NCI-H1436 treated with DMSO at 0.1 percent for 48 hours (cell line): ENCODE results near the gene PLCXD1.
"Not testable (repeated sequence)": the region's sequence is repeated elsewhere in the genome, so short reads cannot be mapped to it uniquely, and the experiment has no call there.

Source experiments
- DNase-seq: peaks from one replicate; lab custom pipeline; 2025; lab: John Stamatoyannopoulos, UW

The PLCXD1 gene

DNA sequence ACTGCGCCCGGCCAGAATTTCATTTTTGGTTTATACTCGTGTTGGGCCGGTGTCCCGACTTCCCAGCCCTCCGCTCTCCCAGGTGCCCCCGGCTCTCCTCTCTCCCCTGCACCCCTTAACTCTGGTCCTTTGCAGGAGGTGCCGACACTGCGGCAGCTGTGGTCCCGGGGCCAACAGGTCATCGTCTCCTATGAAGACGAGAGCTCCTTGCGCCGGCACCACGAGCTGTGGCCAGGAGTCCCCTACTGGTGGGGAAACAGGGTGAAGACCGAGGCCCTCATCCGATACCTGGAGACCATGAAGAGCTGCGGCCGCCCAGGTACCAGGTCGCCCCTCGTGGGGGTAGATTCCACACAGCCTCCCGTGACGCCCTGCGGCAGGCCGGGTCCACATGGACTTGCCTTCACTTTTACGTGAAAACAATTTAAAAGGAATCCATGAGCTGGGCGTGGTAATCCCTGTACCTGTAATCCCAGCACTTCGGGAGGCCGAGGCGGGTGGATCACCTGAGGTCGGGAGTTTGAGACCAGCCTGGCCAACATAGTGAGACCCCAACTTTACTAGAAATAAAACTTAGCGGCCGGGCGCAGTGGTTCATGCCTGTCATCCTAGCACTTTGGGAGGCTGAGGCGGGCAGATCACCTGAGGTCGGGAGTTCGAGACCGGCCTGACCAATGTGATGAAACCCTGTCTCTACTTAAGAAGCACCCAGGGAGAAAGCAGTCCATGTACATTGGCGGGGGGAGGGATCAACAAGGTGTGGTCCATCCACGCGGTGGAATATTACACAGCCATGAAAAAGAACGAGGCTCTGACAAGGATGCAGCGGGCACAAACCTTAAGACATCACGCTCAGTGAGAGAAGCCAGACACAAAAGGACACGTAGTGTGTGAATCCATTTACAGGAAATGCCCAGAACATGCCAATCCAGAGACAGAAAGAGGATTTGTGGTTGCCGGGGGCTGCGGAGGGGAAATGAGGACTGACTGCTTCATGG, 12.0 kb downstream of the PLCXD1 start:
- DNase-seq, result no peak

DNA sequence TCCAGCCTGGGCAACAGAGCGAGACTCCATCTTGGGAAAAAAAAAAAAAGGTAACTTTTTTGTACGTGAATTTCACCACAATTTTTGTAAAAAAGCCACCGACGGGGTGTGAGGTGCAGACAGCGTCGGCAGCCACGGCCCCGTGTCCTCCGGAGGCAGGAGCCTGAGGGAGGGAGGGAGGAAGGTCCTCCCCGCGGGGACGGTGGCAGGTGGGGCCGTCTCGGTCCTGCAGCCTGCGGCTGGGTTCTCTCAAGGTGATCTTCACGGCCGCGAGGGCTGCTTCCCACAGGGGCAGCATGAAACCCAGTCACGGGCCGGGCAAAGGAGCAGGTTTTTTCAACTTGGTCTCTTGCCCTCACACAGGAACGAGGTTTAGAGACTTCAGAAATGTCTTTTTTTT, 14.0 kb downstream of the PLCXD1 start:
- no peak for DNase-seq

DNA sequence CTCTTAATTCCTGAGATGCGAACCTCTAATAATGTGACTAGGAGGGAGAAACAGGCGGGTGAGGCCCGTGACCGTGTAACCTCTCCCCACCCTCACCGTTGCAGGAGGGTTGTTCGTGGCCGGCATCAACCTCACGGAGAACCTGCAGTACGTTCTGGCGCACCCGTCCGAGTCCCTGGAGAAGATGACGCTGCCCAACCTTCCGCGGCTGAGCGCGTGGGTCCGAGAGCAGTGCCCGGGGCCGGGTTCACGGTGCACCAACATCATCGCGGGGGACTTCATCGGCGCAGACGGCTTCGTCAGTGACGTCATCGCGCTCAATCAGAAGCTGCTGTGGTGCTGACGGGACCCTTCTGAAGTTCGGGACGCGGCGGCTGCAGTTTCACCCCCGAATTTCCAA, 17.8 kb downstream of the PLCXD1 start:
- no peak for DNase-seq

DNA sequence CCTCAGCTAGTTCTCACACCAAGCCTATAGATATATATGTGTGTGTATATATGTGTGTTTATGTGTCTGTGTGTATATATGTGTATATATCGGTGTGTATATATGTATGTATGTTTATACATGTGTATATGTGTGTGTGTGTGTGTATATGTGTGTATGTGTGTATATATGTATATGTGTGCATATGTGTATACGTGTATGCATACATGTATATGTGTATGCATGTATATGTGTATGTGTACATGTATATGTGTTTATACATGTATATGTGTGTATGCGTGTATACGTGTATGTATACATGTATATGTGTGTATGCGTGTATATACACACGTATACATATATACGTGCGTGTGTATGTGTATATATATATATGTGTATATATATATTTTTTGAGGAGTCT, 19.2 kb downstream of the PLCXD1 start:
- no peak for DNase-seq

DNA sequence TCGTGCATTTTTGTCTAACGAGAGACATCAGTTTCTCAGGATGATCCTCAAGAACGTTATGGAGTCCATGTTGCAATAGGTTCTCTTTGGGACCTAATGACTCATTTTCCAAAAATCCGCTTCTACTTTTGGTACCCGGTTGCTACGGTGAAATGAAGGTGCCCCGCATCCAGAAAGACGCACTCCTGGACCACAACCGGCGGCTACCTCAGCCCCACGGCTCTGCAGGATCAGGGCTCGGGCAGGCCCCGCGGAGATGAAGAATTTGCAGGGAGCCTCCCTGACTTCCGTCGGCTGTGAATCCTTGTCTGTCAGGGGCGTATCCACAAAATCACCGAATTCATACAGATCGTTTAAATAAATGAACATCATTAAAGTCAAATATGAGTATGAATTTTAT, 21.8 kb downstream of the PLCXD1 start:
- DNase-seq, result no peak

DNA sequence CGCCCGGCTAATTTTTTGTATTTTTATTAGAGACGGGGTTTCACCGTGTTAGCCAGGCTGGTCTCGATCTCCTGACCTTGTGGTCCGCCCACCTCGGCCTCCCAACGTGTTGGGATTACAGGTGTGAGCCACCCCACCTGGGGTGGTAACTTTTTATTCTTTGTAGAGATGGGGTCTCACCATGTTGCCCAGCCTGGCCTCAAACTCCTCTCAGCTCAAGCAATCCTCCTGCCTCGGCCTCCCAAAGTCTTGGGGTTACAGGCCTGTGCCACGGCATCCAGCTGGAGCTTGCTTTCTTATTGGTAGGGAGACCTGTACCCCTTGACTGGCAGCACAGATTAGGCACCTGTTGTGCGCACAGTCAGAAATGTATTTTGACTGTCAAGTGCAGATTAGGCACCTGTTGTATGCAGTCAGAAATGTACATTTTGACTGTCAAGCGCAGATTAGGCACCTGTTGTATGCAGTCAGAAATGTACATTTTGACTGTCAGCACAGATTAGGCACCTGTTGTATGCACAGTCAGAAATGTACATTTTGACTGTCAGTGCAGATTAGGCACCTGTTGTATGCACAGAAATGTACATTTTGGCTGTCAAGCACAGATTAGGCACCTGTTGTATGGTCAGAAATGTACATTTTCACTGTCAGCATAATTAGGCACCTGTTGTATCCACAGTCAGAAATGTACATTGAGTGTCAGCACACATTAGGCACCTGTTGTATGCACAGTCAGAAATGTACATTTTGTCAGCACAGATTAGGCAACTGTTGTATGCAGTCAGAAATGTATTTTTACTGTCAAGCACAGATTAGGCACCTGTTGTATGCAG, 24.8 kb downstream of the PLCXD1 start:
- not testable (repeated sequence) for DNase-seq

DNA sequence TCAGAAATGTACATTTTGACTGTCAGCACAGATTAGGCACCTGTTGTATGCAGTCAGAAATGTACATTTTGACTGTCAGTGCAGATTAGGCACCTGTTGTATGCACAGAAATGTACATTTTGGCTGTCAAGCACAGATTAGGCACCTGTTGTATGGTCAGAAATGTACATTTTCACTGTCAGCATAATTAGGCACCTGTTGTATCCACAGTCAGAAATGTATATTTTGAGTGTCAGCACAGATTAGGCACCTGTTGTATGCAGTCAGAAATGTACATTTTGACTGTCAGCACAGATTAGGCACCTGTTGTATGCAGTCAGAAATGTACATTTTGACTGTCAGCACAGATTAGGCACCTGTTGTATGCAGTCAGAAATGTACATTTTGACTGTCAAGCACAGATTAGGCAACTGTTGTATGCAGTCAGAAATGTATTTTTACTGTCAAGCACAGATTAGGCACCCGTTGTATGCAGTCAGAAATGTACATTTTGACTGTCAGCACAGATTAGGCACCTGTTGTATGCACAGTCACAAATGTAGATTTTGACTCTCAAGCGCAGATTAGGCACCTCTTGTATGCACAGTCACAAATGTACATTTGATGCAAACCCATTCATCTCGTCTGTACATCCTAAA, 25.6 kb downstream of the PLCXD1 start:
- not testable (repeated sequence) for DNase-seq

DNA sequence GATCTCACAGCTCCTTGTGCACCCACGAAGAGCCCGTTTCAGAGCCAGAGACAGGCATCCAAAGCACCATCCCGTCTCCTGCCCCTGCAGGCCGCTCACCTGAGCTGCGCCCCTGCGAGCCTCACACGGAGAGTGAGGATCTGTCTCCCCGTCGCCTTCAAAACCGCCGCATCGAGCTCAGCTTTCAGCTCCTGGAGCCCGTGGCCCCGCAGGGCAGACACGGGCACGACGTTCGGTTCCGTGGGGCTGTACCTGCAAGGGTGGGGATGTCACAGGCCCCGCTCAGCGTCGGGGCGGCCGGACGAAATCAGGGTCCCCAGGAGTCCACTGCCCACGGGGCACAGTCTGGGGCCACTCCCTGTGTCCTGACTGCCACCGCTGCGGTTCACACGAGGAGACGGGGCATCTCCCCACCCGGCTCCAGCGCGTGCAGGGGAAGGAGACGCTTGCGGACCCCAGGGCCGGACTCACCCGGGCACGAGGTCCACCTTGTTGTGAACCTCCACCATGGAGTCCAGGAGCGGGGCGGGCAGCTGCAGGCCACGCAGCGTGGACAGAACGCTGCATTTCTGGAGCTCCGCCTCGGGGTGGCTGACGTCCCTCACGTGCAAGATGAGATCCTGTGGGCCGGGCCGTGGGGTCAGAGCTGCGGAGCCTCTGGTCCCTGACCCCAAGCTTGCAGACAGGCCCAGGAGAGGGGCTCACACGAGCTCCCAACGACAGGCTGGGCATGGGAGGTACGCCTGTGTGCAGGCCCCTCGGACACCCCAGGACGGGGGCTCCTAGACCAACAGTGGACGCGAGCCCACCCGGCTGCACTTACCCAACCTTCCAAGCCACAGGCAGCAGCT, 26.3 kb downstream of the PLCXD1 start:
- DNase-seq, result no peak

DNA sequence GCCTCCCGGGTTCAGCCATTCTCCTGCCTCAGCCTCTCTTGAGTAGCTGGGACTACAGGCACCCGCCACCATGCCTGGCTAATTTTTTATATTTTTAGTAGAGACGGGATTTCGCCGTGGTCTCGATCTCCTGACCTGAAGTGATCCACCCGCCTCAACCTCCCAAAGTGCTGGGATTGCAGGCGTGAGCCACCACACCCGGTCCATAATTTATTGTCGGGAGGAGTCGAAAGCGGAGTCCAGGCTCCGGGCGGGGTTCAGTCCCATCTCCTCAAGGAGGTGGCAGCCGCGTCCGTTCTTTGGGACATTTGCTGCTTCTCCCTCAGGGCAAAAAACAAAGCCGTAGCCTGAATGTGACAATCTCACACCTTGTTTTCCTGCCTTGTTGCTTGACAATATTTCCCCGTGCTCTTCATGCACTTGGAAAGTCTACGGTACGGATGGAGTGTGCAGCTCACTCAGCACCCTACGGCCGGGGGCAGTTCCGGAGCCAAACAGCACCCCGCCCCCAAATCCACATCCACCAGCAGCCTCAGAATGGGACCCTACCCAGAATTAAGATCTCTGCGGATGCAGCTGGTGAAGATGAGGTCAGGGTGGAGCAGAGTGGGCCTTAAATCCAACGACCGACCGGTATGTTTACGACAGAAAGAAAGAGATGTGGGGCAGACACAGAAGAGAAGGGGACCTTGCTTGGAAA, 27.8 kb downstream of the PLCXD1 start:
- no peak for DNase-seq

DNA sequence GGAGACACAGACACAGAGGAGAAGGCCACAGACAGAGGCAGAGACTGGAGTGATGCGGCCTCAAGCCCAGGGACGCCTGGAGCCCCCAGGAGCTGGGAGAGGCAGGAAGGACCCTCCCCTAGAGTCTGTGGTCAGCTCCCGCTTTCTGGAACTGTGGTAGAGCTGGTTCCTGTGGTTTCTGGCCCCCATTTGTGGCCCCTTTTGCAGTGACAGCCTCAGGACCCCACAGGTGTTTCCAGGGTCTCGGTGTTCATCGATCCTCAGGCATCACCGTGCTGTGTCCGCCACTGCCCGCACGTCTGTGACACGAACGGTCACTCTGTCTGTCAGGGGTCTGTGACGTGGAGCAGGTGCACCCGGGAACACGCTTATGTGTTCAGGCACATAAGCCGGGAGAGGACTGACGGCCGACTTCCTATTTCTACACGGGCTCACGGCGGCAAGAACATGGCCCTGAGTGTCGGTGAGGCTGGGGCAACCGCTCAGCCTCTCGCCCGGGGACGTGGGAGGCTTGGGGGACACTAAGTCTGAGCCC, 29.5 kb downstream of the PLCXD1 start:
- no peak for DNase-seq

DNA sequence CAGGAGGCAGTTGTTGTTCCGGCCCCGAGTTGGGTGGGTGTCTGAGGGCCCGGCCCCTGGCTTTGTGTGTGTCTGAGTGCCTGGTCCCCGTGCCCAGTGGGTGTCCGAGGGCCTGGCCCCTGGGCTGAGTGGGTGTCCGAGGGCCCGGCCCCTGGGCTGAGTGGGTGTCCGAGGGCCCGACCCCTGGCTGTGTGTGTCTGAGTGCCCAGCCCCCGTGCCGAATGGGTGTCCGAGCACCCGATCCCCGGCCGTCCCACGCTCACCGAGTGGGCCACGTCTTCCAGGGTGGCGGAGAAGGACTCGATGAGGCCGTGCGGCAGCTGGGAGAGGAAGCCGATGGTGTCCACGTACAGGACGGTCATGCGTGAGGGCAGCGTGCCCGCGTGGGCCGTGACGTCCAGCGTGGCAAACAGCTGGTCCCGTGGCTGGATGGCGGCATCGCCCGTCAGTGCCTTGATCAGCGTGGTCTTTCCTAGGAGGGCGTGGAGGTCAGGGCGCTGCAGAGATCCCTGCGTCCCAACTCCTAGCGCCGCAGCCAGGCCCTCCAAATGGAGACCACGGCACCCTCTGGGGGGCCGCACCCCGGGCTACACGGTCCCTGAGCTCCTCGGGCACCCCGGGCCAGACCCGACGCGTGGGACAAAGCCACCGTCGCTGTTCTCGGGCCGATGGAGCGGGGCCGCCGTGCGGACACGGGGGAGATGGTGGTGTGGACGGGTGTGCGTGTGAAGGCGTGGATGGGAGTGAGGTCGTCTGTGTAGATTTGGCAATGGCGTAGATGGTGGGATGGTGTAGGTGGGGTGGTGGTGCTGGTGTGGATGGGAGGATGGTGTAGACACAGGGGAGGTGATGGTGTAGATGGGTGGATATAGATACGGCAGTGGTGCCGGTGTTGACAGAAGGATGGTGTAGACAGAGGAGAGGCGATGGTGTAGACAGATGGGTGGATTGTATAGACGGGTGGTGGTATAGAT, 30.3 kb downstream of the PLCXD1 start:
- no peak for DNase-seq

DNA sequence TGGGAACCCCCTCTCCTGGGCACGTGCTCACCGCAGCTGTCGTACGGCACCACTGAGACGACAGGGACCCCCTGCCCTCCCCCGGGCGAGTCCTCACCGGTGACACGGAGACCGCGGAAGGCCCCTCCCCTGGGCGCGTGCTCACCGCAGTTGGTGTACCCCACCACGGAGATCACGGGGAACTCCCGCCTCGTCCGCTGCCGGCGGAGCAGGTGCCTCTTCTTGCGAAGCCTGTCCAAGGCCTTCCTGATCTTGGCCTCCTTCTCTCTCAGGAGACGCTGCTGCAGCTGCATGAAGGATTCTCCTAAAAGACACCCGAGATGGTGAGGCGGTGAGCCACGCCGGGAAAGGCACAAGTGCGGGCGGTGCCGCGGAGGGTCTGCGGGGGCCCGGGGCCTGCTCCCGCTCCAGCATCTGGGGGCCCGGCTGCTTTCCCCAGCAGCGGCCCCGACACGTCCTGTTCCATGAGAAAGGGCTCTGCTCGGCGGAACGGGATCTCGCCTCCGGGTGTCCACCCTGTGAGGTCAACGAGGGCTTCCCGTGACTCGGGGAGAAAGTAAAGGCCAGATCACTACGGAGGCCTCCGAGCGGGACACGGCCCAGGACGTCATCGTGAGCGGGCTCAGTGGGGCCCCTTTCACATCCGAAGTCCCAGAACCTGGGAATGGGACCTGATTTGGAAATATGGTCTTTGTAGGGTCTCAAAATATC, 31.6 kb downstream of the PLCXD1 start:
- no peak for DNase-seq

DNA sequence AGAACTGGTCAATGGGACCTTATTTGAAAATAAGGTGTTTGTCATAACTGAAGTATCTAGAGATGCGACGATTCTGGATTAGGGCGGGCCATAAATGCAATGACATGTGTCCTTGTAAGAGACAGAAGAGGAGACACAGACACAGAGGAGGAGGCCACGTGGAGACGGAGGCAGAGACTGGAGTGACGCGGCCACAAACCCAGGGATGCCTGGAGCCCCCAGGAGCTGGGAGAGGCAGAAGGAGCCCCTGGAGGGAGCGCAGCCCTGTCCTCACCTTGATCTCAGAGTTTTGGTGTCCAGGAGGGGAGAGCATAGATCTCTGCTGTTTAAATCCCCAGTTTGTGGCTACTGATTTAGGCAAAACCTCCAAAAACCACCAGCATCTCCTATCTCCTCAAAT, 32.4 kb downstream of the PLCXD1 start:
- DNase-seq, result no peak

DNA sequence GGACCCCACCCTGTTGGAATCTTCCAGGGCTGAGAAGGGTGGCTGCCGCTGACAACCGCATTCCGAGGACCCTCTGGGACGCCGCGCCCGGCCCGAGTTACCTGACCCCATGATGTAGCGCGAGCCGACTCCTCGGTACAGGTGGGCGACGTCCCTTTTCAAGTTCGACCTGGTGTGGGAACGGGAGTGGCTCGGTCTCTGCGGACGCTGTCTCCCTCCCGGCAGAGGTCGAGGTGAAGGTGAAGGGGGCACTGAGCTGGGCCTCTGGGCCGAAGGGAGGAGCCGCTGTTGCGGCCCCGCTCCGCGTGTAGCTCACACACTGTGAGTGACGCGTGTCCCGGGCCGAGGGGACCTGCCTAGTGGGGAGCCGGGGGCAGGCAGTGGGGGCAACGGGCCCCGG, 32.9 kb downstream of the PLCXD1 start:
- no peak for DNase-seq

DNA sequence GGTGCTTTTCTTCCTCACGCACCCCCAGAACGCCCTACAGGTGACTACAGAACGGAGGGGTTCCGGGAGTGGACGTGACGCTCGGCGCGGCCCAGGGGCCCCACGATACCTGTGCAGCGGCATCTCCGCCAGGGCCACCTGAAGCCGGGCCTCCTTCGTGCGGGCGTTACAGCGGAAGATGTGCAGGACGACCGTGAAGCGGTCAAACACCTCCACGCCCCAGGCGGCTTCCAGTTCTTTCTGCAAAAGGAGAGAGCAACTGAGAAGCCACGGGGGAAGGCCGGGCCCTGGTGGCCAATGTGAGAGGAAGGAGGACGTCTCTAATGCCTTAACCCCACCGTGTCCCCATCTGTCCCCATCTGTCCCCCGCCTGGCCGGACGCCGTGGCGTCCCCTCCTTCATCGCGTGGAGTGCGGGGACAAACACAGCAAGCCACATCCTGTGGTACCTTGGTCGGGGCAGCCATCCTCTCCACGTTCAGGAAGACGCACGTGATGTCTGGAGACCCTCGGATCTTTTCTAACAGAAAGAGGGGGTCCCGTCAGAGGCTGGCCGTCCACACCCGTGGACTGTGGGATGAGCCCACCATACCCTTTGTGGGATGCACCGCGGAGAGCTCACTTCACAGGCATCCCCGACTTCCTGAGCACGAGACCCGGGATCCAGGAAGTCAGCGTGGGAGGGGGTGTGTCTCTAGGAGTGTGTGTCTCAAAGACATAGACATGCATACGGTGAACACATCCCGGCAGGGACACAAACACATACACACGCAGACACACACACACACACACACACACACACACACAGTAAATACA, 33.8 kb downstream of the PLCXD1 start:
- no peak for DNase-seq

DNA sequence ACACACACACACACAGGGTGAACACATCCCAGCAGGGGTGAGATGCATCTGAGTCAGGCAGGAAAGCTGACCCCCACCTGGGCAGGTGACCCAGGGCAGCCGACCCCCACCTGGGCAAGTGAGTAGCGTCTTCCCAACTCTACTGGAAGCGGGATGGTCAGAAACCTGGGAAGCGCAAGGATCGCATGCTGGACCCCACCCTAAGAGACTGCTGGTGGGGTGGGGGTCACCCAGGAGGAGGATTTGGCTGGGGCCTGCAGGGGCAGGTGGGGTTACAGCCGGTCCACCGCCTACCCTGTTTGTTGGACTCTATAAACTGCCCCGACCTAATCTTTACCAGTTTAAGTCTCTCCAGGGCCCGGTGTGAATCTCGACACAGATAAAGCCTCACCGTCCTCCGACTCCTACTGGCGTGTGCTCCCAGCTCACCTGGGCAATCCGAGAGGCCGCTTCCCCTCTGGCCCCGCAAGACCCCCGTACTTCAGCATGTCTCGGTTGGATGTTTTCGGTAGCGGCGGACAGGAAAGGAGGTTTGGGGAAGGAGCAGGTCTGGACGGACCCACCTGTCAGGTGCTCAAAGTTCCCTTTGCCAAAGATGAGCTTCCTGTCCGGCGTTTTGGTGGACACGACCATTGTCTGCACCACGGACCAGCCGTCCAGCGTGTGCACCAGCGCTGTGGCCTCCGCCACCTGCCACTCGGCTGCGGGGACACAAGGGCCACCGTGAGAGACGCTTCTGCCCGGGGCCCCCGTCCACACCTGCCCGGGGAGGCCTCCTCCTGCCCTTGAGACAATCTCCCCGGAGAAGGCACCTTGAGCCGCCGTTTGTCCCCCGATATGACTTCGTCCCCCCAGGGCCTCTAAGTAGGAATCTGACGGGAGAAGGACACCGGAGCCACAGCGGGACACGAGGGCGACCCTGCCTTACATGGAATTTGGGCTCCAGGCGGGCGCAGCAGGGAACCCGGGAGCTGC, 35.5 kb downstream of the PLCXD1 start:
- no peak for DNase-seq
